Measurements from ENCODE around the gene EPM2AIP1. TPM values are rescaled to one million over a fixed set of nuclear protein-coding genes. Genes with fewer than 3 reads are reported as not detected.

Gene EPM2AIP1
- total RNA-seq, 2 donors from 2014 or later = 15.7 to 19.5 TPM

DNA sequence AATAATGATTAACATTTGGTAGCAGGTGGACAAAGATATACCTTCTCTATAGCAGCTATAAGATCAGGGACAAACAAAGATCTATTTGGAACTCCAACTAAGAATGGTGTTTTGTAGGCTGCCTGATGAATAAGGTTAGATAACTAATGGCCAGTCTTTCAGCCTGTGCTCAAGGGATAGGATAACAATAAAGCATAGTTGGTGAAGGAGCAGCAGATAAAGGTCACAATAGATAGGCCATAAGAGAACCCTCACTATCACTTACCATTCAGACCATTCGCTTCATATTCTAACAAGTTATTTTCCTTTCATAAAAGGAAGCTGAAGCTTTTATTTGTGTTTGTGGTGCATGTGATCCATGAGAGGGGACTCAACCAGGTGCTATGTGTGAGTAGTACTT is 19.8 kb downstream of the EPM2AIP1 start:
- no peaks in the 10 kb centered on the region for H3K27me3 Mint-ChIP-seq (ENCODE audit: insufficient read depth)
- H3K27ac Mint-ChIP-seq = no peak overlapping the region
- H3K27ac ChIP-seq (ENCODE audit: low read depth, low read length) = no peak overlapping the region
- DNase-seq = no peak
- H3K4me1 ChIP-seq (ENCODE audit: control insufficient read depth, insufficient read depth, low read length) = peaks cover 9% of the 10 kb centered on the region
- H3K9ac ChIP-seq (ENCODE audit: extremely low read depth, low read length, poor library complexity, severe bottlenecking) = no peak overlapping the region
- no peaks in the 10 kb centered on the region for H3K36me3 ChIP-seq (ENCODE audit: control insufficient read depth, insufficient read depth, low read length)
- no peak overlapping the region for H3K4me3 Mint-ChIP-seq
- peak overlapping the region; percentile 36 for H3K4me3 ChIP-seq (ENCODE audit: low read length)
- peaks cover 3% of the 10 kb centered on the region for H3K9me3 Mint-ChIP-seq
- peaks cover 26% of the 10 kb centered on the region for H3K4me1 Mint-ChIP-seq
- H3K27me3 ChIP-seq (ENCODE audit: control insufficient read depth, insufficient read depth, low read length, poor library complexity, severe bottlenecking) = no peaks in the 10 kb centered on the region
- no peaks in the 10 kb centered on the region for H3K9me3 ChIP-seq (ENCODE audit: control insufficient read depth, low read length)
- H3K36me3 Mint-ChIP-seq (ENCODE audit: low read depth) = no peaks in the 10 kb centered on the region
- 100% methylated on average over 1 of the region's 1 CpG; no CpG with 5 or more reads in 1 of the 2 experiments for WGBS, 2 experiments (ENCODE audit: insufficient coverage in 1 of 2, insufficient read length in 1 of 2)
- TF ChIP-seq, protein P1, sequence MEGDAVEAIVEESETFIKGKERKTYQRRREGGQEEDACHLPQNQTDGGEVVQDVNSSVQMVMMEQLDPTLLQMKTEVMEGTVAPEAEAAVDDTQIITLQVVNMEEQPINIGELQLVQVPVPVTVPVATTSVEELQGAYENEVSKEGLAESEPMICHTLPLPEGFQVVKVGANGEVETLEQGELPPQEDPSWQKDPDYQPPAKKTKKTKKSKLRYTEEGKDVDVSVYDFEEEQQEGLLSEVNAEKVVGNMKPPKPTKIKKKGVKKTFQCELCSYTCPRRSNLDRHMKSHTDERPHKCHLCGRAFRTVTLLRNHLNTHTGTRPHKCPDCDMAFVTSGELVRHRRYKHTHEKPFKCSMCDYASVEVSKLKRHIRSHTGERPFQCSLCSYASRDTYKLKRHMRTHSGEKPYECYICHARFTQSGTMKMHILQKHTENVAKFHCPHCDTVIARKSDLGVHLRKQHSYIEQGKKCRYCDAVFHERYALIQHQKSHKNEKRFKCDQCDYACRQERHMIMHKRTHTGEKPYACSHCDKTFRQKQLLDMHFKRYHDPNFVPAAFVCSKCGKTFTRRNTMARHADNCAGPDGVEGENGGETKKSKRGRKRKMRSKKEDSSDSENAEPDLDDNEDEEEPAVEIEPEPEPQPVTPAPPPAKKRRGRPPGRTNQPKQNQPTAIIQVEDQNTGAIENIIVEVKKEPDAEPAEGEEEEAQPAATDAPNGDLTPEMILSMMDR (conservative IDR thresholded peaks at IDR 0.05) = no peak

DNA sequence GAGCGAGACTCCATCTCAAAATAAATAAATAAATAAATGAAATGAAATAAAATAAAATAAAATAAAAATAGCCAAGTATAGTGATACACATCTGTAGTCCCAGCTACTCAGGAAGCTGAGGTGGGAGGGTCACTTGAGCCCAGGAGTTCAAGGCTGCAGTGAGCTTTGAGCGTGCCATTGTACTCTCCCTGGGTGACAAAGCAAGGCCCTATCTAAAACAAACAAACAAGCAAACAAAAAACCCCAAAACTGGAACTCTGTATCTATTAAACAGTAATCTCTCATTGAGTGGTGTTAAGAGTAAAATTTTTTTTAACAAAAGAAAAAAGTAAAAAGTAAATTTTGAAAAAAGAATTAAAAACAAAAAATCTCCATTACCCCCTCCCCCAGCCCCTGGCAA is 20.8 kb downstream of the EPM2AIP1 start:
- Histone ChIP-seq H3K4me3 (ENCODE audit: low read length) (no peak overlapping the region), H3K27ac (ENCODE audit: low read depth, low read length) (no peak overlapping the region), H3K4me1 (ENCODE audit: control insufficient read depth, insufficient read depth, low read length) (peaks cover 12% of the 10 kb centered on the region), H3K9me3 (ENCODE audit: control insufficient read depth, low read length) (no peaks in the 10 kb centered on the region), H3K9ac (ENCODE audit: extremely low read depth, low read length, poor library complexity, severe bottlenecking) (no peak overlapping the region), H3K27me3 (ENCODE audit: control insufficient read depth, insufficient read depth, low read length, poor library complexity, severe bottlenecking) (no peaks in the 10 kb centered on the region), H3K36me3 (ENCODE audit: control insufficient read depth, insufficient read depth, low read length) (no peaks in the 10 kb centered on the region)
- H3K4me3 Mint-ChIP-seq = no peak overlapping the region
- WGBS, 2 experiments (ENCODE audit: insufficient coverage in 1 of 2, insufficient read length in 1 of 2) = 57% methylated on average over 1 of the region's 2 CpGs; no CpG with 5 or more reads in 1 of the 2 experiments
- DNase-seq = no peak
- no peaks in the 10 kb centered on the region for H3K9me3 Mint-ChIP-seq
- H3K4me1 Mint-ChIP-seq = peaks cover 30% of the 10 kb centered on the region
- H3K27ac Mint-ChIP-seq = no peak overlapping the region
- no peaks in the 10 kb centered on the region for H3K27me3 Mint-ChIP-seq (ENCODE audit: insufficient read depth)
- H3K36me3 Mint-ChIP-seq (ENCODE audit: low read depth) = no peaks in the 10 kb centered on the region
- TF ChIP-seq, protein P1 (conservative IDR thresholded peaks at IDR 0.05) = no peak

DNA sequence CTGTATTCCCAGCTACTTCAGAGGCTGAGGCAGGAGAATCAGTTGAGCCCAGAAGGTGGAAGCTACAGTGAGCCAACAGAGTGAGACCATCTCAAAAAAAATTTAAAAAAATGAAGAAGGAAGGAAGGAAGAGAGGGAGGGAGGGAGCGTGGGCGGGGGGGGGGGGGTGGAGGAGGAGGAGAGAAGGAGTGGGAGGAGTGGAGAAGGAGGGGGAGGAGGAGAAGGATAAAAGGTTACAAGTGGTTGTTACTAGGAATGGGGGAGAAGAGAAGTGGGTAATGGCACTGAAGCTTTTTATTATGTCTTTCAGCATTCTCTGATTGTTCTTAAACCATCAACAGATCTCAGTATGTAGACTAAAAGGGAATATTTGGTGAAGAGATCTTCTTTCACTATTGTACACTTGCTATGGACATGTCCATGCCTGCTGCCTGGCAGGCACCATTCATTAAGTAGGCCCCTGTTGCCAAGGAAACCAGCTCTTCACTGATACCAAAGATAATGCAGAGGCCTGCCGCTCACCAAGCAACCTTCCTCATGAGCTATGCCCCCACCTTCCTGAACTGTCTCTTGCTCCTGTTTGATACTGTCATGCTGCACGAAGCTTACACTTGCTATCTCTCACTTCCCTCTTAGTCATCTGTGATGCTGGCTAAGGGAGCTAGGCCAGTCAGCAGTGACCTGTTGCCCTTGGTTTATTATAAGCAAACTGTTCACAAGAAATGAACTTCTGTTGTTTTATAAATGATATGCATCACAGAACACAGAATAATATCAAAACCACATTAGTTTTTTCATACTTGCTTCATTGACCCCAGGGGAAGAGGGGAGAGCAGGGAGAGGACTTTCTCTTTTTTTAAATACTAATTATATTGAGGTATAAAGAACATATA is 23.1 kb downstream of the EPM2AIP1 start:
- Mint-ChIP-seq H3K27ac (peak overlapping the region; percentile 82), H3K4me3 (no peak overlapping the region), H3K27me3 (ENCODE audit: insufficient read depth) (no peaks in the 10 kb centered on the region), H3K36me3 (ENCODE audit: low read depth) (no peaks in the 10 kb centered on the region), H3K4me1 (peaks cover 38% of the 10 kb centered on the region), H3K9me3 (no peaks in the 10 kb centered on the region)
- peak overlapping the region; percentile 64 for H3K27ac ChIP-seq (ENCODE audit: low read depth, low read length)
- H3K9ac ChIP-seq (ENCODE audit: extremely low read depth, low read length, poor library complexity, severe bottlenecking) = no peak overlapping the region
- peak; percentile 75 for DNase-seq
- no peaks in the 10 kb centered on the region for H3K27me3 ChIP-seq (ENCODE audit: control insufficient read depth, insufficient read depth, low read length, poor library complexity, severe bottlenecking)
- 35 to 47% methylated on average over 2 to 4 of the region's 4 CpGs for WGBS, 2 experiments (ENCODE audit: insufficient coverage in 1 of 2, insufficient read length in 1 of 2)
- no peak overlapping the region for H3K4me3 ChIP-seq (ENCODE audit: low read length)
- H3K4me1 ChIP-seq (ENCODE audit: control insufficient read depth, insufficient read depth, low read length) = peaks cover 12% of the 10 kb centered on the region
- no peaks in the 10 kb centered on the region for H3K9me3 ChIP-seq (ENCODE audit: control insufficient read depth, low read length)
- no peaks in the 10 kb centered on the region for H3K36me3 ChIP-seq (ENCODE audit: control insufficient read depth, insufficient read depth, low read length)
- TF ChIP-seq, protein P1 (conservative IDR thresholded peaks at IDR 0.05) = no peak
